ENCODE measurements around the gene AMTN.

Gene AMTN

GRCh38 chr4:70559924-70560323, 41.6 kb downstream of the AMTN start:
- DNase-seq (ENCODE audit: low read depth in 2 of 2) = no peak

- no peak for DNase-seq (ENCODE audit: low read depth in 2 of 2)
These were observed 45.7 kb downstream of the AMTN start for GRCh38 chr4:70564033-70564432.

- no peak for DNase-seq (ENCODE audit: low read depth in 2 of 2)
These were observed 52.4 kb downstream of the AMTN start for GRCh38 chr4:70570796-70571195.

GRCh38 chr4:70571772-70572171, 53.4 kb downstream of the AMTN start:
- DNase-seq (ENCODE audit: low read depth in 2 of 2) = no peak

GRCh38 chr4:70575964-70576363, 57.6 kb downstream of the AMTN start:
- DNase-seq (ENCODE audit: low read depth in 2 of 2) = no peak

- DNase-seq (ENCODE audit: low read depth in 2 of 2) = no peak
These were observed 59.0 kb downstream of the AMTN start for GRCh38 chr4:70577220-70577927.

GRCh38 chr4:70581980-70582379, 63.6 kb downstream of the AMTN start:
- DNase-seq (ENCODE audit: low read depth in 2 of 2) = no peak

All from stimulated activated CD8-positive, alpha-beta memory T cell treated with anti-CD3 and anti-CD28 coated beads, Interleukin-7, amount 100 ng/mL, for 4 hours (primary cell).